OCI-LY1 (cell line): ENCODE measurements around the gene UBE2G1.
"Not testable (repeated sequence)": the region's sequence is repeated elsewhere in the genome, so short reads cannot be mapped to it uniquely, and the experiment has no call there.

ENCODE experiments used
- H2AFZ ChIP-seq: fragments of 200-600 bp; sonication (generic), shearing (Covaris generic); 2 replicates; pipeline ENCODE4 v1.6.0; 2014; ENCODE audit warnings: antibody characterized with exemption, mild to moderate bottlenecking, low read length
- H3F3A ChIP-seq: fragments of 200-600 bp; sonication (generic), shearing (Covaris generic); 2 replicates; pipeline ENCODE4 v1.6.0; 2014; ENCODE audit warnings: mild to moderate bottlenecking, antibody characterized with exemption, low read length, moderate library complexity; ENCODE audit not compliant: insufficient read depth
- H3K27ac ChIP-seq: fragments of 200-600 bp; sonication (generic); 2 replicates; pipeline ENCODE4 v1.5.1; 2014; ENCODE audit warnings: low read length, mixed run types, mild to moderate bottlenecking, low read depth; ENCODE audit not compliant: poor library complexity, severe bottlenecking
- H3K27me3 ChIP-seq: fragments of 200-600 bp; sonication (generic); 2 replicates; pipeline ENCODE4 v1.6.0; 2014; ENCODE audit warnings: antibody characterized with exemption, mild to moderate bottlenecking, low read length, moderate library complexity; ENCODE audit not compliant: insufficient read depth
- H3K36me3 ChIP-seq: fragments of 200-600 bp; sonication (generic); 2 replicates; pipeline ENCODE4 v1.6.1; 2014; ENCODE audit warnings: mild to moderate bottlenecking, antibody characterized with exemption, low read length, moderate library complexity, mixed read lengths; ENCODE audit not compliant: insufficient read depth
- H3K4me1 ChIP-seq: fragments of 200-600 bp; sonication (generic); 2 replicates; pipeline ENCODE4 v1.5.1; 2014; ENCODE audit warnings: mild to moderate bottlenecking, low read length, moderate library complexity; ENCODE audit not compliant: insufficient read depth, severe bottlenecking
- H3K4me2 ChIP-seq: fragments of 200-600 bp; sonication (generic), shearing (Covaris generic); 2 replicates; pipeline ENCODE4 v1.6.1; 2014; ENCODE audit warnings: low read length
- H3K4me3 ChIP-seq: fragments of 200-600 bp; sonication (generic); 2 replicates; pipeline ENCODE4 v1.5.1; 2014; ENCODE audit warnings: low read length, low read depth, mild to moderate bottlenecking, mixed read lengths; ENCODE audit not compliant: poor library complexity, severe bottlenecking
- H3K79me2 ChIP-seq: fragments of 200-600 bp; shearing (Covaris generic); 2 replicates; pipeline ENCODE4 v1.6.1; 2016; ENCODE audit warnings: mixed run types, low read length, mixed read lengths; ENCODE audit not compliant: insufficient read depth
- H3K9ac ChIP-seq: fragments of 200-600 bp; sonication (generic), shearing (Covaris generic); 2 replicates; pipeline ENCODE4 v1.6.1; 2014; ENCODE audit warnings: mild to moderate bottlenecking, low read length, mixed read lengths
- H3K9me2 ChIP-seq: fragments of 200-600 bp; sonication (generic), shearing (Covaris generic); 2 replicates; pipeline ENCODE4 v1.6.1; 2014; ENCODE audit warnings: low read depth, mild to moderate bottlenecking, low read length, mixed read lengths
- H3K9me3 ChIP-seq: fragments of 200-600 bp; shearing (Covaris generic); 2 replicates; pipeline ENCODE4 v1.6.1; 2014; ENCODE audit warnings: low read length, mixed read lengths
- H4K20me1 ChIP-seq: fragments of 200-600 bp; sonication (generic), shearing (Covaris generic); 2 replicates; pipeline ENCODE4 v1.6.0; 2016; ENCODE audit warnings: mild to moderate bottlenecking, low read length; ENCODE audit not compliant: insufficient read depth
- CTCF ChIP-seq: fragments of 200-600 bp; sonication (generic), shearing (Covaris generic); IDR thresholded peaks from 2 replicates; pipeline ENCODE4 v1.5.1; 2017; ENCODE audit warnings: mild to moderate bottlenecking, antibody characterized with exemption, low read length, moderate library complexity, mixed read lengths
- EZH2 ChIP-seq: fragments of 200-600 bp; sonication (generic), shearing (Covaris generic); IDR thresholded peaks from 2 replicates; pipeline ENCODE4 v1.8.0; 2017; ENCODE audit warnings: borderline replicate concordance, mixed run types, mild to moderate bottlenecking, antibody characterized with exemption, low read length, moderate library complexity, mixed read lengths

UBE2G1 gene

GRCh38 chr17:4386406-4386805 is 19.9 kb upstream of the UBE2G1 start:
- Histone ChIP-seq H3K36me3 (no peaks in the 10 kb centered on the region), H3K9me3 (no peaks in the 10 kb centered on the region), H3K27ac (peak overlapping the region; percentile 26), H3K4me1 (peaks cover 27% of the 10 kb centered on the region), H3K4me2 (no peak overlapping the region), H3F3A (no peaks in the 10 kb centered on the region), H3K4me3 (no peak overlapping the region), H2AFZ (no peak overlapping the region), H4K20me1 (no peaks in the 10 kb centered on the region), H3K9ac (no peak overlapping the region), H3K9me2 (no peaks in the 10 kb centered on the region), H3K27me3 (no peaks in the 10 kb centered on the region), H3K79me2 (no peaks in the 10 kb centered on the region)
- TF ChIP-seq CTCF (no peak), EZH2 (no peak)

- Histone ChIP-seq H3K9me3 (no peaks in the 10 kb centered on the region), H3K4me2 (peak overlapping the region; percentile 48), H3K9ac (peak overlapping the region; percentile 54), H3K27ac (peak overlapping the region; percentile 81), H3K4me1 (peaks cover 37% of the 10 kb centered on the region), H4K20me1 (no peaks in the 10 kb centered on the region), H3F3A (no peaks in the 10 kb centered on the region), H2AFZ (no peak overlapping the region), H3K36me3 (no peaks in the 10 kb centered on the region), H3K9me2 (no peaks in the 10 kb centered on the region), H3K4me3 (peak overlapping the region; percentile 27), H3K27me3 (no peaks in the 10 kb centered on the region), H3K79me2 (no peaks in the 10 kb centered on the region)
- TF ChIP-seq EZH2 (no peak), CTCF (no peak)
Observed at GRCh38 chr17:4381690-4382671, 15.5 kb upstream of the UBE2G1 start.

GRCh38 chr17:4378626-4379025 is 12.2 kb upstream of the UBE2G1 start:
- Histone ChIP-seq H2AFZ (no peak overlapping the region), H3K27ac (peak overlapping the region; percentile 99), H3K79me2 (no peaks in the 10 kb centered on the region), H3K4me1 (peaks cover 67% of the 10 kb centered on the region), H3K36me3 (no peaks in the 10 kb centered on the region), H3F3A (peaks cover 10% of the 10 kb centered on the region), H3K9me3 (no peaks in the 10 kb centered on the region), H3K4me2 (no peak overlapping the region), H3K27me3 (no peaks in the 10 kb centered on the region), H3K9me2 (no peaks in the 10 kb centered on the region), H3K4me3 (no peak overlapping the region), H4K20me1 (no peaks in the 10 kb centered on the region), H3K9ac (no peak overlapping the region)
- TF ChIP-seq EZH2, result no peak
- no peak for TF ChIP-seq CTCF

- H3K9me2 ChIP-seq, H3K36me3 ChIP-seq, H3K79me2 ChIP-seq, H4K20me1 ChIP-seq, H3K9me3 ChIP-seq, H3F3A ChIP-seq, H2AFZ ChIP-seq, H3K27me3 ChIP-seq: not testable (repeated sequence)
- Histone ChIP-seq H3K4me1 (peaks cover 76% of the 10 kb centered on the region), H3K4me2 (peak overlapping the region; percentile 74), H3K4me3 (peak overlapping the region; percentile 56), H3K27ac (peak overlapping the region; percentile 99), H3K9ac (peak overlapping the region; percentile 79; the same call in 1 of the 2 replicates)
Observed at GRCh38 chr17:4377247-4377646, 10.8 kb upstream of the UBE2G1 start.

GRCh38 chr17:4375796-4376440 is 9.4 kb upstream of the UBE2G1 start:
- peak overlapping the region; percentile 74 for H3K4me2 ChIP-seq
- H2AFZ ChIP-seq, H3K36me3 ChIP-seq, H4K20me1 ChIP-seq, H3F3A ChIP-seq, H3K9me3 ChIP-seq, H3K79me2 ChIP-seq, H3K9me2 ChIP-seq, H3K27me3 ChIP-seq: not testable (repeated sequence)
- peak overlapping the region; percentile 79 for H3K9ac ChIP-seq
- peak overlapping the region; percentile 99 for H3K27ac ChIP-seq
- peaks cover 75% of the 10 kb centered on the region for H3K4me1 ChIP-seq
- peak overlapping the region; percentile 56 for H3K4me3 ChIP-seq
